NCI-H2196 treated with DMSO at 0.1 percent for 48 hours (cell line): Measurements from ENCODE around the gene LIG1.

Experiments used
- DNase-seq: peaks from one replicate; lab custom pipeline; 2025; ENCODE audit not compliant: unreplicated experiment; lab: John Stamatoyannopoulos, UW

Gene LIG1

DNA sequence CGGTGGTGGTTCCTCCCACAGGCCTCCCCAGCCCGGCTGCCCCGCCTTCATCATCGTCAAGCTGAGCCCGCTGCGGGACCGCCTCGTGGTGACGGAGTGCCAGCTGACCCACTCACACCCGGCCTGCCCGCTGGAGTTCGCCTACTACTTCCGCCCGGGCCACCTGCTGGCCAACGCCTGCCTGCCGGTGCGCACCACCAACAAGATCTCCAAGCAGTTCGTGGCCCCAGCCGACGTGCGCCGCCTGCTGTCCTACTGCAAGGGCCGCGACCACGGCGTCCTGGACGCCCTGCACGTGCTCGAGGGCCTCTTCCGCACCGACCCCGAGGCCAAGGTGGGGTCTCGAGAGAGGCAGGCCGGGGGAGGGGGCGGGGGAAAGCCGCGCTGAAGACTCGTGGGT lies 12.3 kb upstream of the LIG1 start:
- no peak for DNase-seq

DNA sequence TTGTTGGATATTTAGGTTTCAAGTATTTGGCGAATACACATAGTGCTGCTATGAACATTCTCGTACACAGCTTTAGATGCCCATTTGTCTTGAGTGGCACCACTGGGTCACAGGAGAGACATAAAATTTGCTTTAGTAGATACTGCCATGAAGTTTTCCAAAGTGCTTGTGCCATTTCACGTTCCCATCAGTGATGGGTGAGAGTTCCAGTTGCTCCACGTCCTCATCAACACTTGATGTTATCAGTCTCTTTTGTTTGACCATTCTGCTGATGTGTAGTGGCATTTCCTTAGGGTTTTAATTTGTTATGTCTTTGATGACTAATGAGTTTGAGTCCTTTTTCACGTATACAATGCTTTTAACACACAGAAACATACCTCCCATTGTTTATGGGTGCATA lies 11.4 kb upstream of the LIG1 start:
- no peak for DNase-seq

DNA sequence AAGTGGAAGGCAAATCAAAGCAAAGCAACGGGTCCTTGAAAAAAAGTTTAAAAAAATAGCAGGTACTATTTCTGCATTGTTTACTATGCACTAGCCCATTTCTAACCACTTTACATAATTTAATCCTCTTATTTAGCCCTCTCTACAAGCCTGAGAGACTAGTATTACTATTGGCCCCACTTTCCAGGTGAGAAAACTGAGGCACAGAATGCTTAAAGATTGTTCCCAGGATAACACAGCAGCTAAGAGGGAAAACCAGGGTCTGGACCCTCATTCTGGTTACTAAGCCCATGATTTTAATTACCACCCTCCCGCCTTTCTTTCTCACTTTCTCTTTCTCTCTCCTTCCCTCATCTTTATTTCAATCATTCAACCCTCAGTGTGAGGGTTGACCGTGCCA lies 6.1 kb upstream of the LIG1 start:
- no peak for DNase-seq

DNA sequence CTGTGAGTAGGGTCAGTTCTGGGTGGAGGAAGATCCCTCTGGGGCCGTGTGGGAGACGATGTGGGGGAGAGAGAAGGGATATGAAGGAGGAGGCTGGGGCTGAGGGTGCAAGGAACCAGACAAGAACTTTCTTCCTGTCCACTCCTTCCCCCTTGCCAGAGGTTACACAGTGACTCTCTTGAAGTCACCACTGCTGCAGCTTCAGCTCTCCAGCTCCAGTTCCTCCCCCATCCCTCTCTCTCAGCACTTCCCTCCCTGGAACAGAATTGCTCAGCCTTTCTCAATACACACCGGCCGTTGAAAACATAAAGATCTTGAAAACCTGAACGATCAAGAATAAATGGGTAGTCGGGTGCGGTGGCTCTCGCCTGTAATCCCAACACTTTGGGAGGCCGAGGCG lies 5.4 kb upstream of the LIG1 start:
- no peak for DNase-seq

DNA sequence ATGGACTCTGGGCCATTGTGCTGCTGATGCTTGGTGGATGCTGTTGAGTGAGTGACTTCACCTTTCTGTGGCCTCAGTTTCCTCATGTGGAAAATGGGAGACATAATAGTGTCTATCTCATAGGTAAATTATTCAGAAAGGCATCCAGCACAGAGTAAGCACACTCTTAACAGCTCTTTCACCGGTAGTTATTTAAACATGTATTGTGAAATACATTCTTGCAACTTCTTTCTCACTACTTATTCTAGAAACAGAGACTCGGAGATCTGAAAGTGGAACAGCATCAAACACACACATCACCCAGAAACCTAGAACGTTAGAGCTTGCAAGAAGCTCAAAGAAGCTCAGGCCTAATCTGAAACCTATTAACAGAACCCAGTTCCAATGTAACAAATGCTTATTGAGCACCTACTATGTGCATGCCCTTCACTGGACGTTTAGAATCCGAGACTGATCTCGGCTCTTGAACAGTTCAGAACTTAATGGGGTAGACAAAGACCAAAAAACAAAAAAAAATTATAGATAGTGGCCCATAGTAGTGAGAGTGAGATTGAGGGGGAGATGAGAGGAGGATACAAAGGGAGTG lies 4.4 kb upstream of the LIG1 start:
- DNase-seq, result no peak

DNA sequence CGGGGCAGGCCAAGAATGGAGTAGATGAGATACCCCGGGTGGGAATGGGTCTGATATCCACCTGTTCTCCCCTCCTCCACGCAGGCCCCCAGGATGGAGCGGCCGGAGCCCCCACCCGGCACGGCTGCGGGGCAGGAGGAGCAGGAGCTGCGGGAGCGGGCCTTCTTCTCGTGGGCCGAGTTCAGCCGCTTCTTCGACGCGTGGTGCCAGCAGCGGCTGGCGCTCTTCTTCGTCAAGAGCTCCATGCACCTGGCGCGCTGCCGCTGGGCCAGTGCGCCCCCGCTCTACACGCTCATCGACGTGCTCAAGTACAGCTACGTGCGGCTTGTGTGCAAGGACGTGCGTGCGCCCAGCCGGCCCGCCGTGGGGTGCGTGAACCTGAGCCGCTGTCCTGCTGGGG lies 1.6 kb upstream of the LIG1 start:
- no peak for DNase-seq

DNA sequence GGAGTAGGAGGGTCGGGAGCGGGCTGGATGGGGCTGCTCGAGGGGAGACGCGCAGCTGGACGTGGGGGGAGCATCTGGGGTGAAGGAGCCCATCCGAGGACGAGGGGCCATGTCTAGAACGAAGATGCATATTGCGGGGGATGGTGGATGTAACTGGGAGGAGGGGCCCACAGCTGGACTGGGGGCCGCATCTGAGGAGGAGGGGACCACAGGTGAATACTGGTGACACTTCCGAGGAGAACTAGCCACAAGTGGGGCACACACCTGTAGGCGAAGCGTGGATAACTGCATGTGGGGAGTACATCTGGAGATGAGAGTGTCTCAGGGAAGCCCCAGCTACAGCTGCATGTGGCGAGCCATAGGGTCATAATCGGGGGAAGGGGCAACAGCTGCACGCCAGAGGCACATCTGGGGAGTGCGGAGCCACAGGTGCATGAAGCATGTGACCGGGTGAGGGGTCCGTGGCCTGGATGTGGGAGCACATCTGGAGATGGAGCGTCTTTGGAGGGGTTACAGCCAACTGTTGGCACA lies 738 bp upstream of the LIG1 start:
- DNase-seq, result no peak

DNA sequence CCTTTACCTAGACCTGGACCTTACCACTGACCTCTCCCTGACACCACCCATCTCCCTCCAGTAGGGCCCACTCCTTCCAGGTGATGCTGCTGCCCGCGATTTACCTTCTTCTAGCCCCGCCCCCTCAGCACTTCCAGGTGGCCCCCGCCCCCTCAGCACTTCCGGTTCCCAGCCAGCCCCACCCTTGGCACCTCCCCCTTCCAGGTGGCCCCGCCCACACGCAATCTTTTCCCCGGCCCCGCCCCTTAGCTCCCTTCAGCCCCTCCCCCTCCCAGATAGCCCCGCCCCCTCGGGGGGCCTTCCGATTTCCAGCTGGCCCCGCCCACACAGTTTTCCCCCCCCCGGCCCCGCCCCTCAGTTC lies 586 bp downstream of the LIG1 start:
- DNase-seq, result peak; percentile 79

DNA sequence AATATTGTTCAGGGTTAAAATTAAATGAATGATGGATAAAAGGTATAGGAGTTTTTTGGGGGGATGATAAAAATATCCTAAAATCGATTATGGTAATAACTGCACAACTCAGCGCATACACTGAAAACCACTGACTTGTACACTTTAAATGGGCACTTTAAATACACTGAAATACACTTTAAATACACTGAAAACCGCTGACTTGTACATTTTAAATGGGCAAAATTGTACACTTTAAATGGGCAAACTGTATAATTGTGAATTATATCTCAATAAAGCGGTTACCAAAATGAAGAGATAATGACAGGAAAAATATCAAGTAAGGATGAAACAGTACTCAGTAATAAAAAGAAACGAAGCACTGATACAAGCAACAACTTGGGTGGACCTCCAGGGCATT lies 1.5 kb downstream of the LIG1 start:
- no peak for DNase-seq

DNA sequence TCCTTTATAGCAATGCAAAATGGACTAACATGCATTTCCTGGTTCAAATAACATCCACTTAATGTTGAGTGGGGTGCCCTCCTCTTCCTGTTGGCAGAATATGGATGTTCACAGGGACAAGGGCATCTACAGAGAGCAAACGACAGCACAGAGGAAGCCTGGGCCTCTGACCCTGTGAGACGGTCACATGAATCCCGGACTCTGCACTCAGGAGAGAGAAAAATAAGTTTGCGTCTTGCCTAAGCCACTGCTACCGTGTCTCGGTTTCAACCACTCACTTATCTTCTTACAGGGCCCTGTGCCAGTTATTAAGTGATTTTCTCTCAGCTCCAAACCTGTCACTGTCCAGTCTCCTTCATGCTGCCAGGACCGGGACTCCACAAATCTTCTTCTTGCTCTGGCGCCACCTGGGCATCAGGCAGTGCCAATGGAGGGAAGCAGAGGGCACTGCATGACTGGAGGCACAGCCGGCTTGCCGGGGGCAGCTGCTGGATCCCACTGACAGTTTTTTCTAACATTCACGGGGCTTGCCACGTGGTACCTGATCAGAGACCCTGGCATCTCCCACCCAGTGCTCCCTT lies 11.8 kb downstream of the LIG1 start:
- no peak for DNase-seq

DNA sequence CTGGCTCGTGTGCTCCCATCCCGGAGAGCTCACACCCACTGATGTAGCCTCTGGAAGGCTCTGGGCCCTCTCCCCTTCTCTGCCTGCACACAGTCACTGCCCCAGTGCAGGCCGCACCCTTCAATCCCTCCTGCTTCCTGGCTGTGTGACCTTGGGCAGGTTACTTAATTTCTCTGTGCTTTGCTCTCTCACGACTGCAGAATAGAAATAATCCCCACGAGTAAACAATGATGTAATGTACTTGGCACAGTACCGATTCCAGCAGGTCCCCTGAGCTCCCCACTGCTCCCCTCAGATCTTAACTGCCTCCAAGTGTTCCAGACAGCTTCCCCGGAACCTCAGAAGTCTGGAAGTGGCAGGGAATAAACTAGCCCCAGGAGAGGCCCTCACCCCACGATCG lies 16.1 kb downstream of the LIG1 start:
- DNase-seq, result no peak

DNA sequence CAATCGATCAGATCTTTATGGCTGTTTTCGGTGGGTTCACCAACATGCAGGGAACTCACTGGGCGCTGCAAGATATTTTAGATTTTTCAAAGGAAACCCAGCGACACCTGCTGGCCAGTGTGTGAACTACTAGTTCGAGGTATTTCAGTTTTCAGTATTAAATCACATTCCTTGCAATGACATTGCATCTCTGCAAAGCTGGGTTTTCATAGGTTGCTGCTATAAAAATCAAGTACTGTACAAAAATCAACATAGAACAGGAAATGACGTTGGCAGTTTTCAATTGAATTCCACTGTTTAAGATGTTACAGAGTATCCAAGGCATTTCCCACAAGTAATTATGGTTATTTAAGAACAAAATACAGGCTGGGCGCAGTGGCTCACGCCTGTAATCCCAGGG lies 17.6 kb downstream of the LIG1 start:
- DNase-seq, result peak; percentile 24

DNA sequence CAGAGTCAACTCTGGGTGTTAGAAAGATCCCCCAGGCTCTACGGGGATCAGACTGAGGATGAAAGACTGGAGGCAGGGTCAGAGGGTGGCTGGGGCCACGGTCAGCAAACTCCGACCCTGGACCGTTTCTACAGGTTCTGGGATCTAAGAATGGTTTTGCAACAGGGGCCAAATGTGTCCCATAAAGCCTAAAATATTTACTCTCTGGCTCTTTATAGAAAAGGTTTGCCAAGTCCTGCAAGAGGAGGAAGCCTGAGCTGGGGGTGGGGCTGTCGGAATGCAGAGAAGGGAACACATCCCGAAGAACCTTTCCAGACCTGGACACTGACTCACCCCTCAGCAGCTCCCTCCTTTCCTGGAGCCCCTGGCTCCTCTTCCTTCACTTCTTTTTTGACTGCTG lies 20.7 kb downstream of the LIG1 start:
- no peak for DNase-seq

DNA sequence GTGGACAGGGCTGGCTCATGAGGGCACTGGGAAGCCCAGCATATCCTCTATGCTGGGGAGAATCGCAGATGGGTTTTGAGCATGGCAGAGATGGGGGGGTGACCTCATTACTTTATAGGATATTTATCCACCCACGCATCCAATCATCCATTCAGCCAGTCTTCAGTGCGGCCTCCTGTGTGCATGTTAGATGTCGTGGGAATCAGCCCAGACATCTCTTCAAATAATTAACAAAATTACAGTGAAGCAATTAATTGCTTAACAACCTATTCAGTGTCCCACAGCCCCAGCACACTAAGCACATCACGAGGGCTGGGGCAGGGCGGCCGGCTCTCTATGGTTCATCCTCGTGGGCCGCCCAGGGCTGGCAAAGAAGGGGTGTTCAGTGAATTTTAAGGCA lies 21.6 kb downstream of the LIG1 start:
- no peak for DNase-seq

DNA sequence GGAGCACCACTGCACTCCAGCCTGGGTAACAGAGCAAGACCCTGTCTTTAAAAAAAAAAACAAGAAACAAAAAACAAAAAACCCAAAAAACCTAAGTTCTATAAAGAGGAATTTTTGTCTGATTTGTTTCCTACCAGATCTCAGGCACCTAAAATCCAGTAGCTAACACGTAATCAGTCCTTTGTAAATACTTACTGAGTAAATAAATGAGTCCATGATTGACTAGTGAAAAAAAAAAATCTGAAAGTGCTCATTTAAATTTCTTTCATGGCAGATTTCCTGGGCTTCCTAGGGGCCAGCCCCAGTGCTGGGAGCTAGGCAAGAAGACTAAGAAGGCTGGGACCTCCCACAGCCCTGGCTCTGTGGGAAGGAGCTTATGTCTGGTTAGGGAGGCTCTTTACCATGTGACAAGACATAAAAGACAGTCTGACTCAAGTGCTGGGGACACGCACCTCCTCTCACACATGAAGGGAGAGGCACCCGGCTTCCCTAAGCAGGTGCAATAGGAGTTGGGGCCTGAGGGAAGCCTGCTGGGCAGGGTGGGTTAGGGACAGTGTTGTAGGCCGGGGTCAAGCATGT lies 22.5 kb downstream of the LIG1 start:
- no peak for DNase-seq

DNA sequence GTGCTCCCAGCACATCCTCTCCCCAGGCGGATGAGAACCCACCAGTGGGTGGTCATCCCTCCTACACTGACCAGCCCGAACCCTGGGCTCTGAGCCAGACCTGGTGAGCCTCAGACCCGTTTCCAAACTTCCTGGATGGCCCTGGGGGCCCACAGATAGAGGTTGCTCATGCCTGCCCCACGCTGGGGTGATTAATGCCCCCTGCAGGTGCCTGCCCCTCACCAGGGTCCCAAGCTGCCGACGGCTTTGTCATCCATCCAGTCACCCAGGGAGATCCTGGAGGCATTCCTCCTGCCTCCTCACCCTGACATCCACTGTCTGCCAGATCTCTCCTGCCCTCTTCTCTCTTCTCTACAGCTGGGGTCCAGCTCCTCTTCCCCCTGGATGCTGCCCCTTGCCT lies 31.1 kb downstream of the LIG1 start:
- no peak for DNase-seq

DNA sequence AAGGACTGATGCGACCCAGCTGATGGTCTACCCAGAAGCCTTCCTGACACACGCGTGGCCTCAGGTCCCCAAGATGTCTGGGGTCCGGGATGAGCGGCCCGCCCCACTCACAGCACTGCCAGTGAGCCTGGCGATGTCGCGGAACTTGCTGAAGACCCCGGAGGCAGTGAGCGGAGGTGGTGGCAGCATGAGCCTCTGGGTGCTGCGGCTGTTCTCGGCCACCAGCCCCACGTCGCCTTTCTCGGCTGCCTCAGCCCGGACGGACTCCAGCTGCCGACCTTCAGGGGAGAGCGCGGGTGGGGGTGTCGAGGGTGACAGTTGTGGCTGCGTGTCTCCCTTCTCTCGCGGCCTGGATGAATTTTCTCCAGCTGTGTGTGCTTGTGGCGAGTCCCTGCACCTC lies 32.7 kb downstream of the LIG1 start:
- no peak for DNase-seq

DNA sequence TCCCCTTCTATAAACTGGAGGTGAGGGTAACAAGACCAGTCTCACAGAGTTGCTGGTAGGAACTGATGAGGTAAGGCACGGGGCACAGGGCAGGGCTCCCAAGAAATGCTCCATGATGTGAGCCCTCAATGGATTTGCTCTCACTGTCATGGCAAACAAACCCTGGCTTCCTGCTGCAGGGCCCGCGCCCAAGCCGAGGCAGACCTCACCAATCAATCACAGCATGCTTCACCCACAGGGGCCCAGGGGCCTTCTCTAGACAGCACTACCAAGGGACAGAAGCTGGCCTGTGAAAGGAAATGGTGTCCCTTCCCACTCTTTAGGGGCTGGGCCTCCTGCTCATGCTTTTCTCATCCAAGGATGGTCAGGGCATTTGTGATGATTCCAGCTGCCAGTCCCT lies 33.6 kb downstream of the LIG1 start:
- no peak for DNase-seq

DNA sequence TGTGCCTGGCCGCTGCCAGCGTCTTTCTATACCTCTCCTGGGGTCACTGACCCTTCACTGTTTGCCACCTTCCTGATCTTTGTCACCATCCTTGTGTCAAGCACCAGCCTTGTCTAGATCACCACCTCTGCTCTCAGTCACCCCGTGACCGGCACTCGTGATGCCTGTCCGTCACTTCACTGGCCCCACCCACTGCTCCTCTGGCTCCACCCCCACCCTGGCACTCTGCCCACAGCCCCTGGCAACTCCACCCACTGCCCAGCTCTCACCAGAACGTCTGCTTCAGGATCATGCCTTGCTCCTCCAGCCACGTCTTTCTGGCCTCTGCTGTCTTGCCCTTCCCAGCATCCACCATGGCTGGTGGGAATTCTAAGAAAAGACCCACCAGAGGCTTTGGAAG lies 34.7 kb downstream of the LIG1 start:
- no peak for DNase-seq

DNA sequence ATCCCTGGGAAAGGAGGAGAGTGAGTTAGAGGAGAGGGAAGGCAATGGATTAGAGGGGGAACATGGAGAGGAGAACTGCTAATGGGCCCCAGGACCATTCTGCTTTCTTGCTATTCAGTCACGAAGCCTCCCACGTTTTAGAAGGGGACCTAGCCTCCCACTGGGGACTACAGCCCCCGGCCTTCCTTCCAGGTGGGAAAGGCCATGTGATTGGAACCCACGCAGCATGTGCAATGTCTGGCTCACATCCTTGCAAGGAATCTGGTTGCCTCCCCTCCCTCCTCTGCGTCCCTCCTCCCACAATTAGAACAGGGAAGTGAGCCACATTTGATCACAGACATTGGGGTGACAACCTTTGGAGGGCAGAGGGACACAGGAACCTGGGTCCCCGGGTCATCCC lies 37.0 kb downstream of the LIG1 start:
- no peak for DNase-seq

DNA sequence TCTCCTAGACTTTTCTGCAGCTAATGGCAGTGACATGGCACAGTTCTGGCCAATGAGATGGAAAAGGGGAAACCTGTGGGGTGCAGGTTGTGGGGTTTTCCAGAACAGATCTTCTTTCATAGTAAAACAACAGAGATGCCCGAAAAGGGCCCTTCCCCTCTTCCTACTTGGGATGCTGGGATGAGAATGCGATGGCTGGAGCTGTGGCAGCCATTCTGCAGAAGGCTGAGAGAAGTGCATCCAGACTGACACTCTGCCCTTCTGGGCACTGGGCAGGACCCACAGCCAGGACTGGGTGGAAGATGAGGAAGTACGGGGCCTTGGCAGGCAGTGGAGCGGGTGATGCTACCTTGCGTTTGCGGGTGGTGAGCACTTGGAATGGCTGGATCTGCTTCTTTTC lies 42.6 kb downstream of the LIG1 start:
- no peak for DNase-seq

DNA sequence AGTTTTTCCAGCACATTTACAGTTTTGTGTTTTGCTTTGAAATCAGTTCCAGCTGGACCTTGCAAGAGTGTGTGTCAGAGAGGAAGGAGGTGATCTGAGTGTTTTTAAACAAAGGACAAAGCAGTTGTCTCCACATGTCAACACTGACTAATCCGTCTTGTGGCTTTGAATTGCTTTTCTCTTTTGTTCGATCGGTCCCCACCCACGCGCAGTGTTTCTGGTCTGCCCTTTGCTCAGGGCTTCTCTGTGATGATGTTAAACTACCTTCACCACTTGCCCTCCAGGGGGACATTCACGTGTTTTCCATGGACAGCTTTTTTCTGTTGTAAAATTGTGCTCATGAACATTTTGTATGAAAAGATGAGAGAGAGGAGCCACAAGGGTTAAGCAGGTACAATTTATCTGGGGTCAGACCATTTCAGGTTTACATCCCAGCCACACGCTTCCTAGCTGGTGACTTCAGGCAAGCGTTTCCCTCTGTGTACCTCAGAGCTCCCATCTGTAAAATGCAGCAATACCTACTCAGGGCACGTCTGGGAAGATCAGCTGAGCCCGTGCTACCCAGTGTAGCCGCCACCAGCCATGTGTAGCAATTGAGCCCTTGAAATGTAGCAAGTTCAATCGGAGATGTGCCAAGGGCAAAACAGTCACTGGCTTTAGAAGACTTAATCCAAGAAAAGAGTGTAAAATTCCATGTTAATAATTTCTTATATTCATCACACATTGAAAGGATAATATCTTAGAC lies 46.1 kb downstream of the LIG1 start:
- no peak for DNase-seq
